NCI-H345 (cell line): ENCODE measurements around the gene MAGEF1.
A peak's percentile ranks its signal among the peaks of the same experiment; 100 is the strongest.

Experiments used
- DNase-seq: peaks from one replicate; lab custom pipeline; 2025; lab: John Stamatoyannopoulos, UW

The MAGEF1 gene, protein sequence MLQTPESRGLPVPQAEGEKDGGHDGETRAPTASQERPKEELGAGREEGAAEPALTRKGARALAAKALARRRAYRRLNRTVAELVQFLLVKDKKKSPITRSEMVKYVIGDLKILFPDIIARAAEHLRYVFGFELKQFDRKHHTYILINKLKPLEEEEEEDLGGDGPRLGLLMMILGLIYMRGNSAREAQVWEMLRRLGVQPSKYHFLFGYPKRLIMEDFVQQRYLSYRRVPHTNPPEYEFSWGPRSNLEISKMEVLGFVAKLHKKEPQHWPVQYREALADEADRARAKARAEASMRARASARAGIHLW

DNA sequence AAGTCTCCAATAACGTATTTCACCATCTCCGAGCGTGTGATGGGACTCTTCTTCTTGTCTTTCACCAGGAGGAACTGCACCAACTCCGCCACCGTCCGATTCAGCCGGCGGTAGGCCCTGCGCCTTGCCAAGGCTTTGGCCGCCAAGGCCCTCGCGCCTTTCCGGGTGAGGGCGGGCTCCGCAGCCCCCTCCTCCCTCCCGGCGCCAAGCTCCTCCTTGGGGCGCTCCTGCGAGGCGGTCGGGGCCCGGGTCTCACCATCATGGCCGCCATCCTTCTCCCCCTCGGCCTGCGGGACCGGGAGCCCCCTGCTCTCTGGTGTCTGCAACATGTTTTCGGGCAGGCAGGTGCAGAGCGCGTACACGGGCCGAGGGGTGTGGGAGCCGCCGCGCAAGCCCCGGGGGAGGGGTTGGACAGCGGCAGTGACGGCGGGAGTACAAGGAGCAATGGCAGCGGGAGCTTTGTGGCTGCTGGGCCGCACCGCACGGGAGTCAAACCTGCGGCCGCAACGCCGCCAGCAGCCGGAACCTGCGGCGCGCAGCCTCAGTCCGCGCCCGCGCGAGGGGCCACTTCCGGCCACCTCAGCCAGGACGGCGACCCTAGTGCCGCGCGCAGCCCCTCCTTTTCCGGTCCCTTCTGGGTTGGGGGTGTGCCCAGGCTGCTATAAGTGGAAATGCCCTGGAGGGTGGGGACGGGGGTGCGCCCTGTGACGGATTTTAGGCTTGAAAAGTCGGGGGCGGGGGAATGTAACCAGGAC, at the start of gene MAGEF1:
MAGEF1 (minus strand) TSS at position 572 of the 755 bp plus-strand sequence; CDS start at position 329, 243 bp downstream.
- DNase-seq = peak; percentile 94

DNA sequence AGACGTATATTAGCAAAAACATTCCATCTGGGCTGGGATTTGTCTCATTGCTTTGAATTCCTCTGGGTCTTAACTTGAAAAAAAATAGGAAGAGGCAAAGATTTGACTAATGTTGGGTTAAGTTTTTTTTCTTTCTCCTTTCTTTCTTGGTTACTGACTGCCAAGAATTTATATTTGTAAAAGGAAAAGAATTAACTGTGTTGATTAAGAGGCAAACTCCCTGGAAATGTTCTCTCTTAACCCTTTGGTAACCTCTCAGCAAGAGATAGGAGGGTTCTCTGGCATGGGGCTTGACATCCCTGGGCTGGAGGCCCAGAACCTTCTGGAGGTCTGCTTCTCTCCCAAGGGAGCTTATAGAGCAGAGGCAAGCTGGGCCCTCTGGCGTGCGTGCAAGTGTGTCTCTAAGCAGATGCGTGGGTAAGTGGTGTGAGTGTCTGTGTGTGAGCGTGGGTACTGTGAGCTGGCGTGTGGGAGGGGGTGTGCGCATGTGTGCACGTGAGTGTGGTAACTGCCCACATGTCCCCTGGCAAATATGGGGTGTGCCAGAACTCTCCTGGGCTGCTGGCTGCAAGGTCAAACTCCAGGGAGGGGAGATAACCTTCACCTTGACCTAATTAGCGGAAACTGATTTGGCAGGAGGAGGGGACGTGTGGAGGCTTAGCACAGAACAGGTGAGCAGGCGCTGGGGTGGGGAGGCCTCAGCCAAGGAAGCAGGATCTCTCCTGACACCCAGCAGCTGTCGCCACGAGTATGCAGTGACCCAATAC, 49.4 kb upstream of the MAGEF1 start:
- no peak for DNase-seq

DNA sequence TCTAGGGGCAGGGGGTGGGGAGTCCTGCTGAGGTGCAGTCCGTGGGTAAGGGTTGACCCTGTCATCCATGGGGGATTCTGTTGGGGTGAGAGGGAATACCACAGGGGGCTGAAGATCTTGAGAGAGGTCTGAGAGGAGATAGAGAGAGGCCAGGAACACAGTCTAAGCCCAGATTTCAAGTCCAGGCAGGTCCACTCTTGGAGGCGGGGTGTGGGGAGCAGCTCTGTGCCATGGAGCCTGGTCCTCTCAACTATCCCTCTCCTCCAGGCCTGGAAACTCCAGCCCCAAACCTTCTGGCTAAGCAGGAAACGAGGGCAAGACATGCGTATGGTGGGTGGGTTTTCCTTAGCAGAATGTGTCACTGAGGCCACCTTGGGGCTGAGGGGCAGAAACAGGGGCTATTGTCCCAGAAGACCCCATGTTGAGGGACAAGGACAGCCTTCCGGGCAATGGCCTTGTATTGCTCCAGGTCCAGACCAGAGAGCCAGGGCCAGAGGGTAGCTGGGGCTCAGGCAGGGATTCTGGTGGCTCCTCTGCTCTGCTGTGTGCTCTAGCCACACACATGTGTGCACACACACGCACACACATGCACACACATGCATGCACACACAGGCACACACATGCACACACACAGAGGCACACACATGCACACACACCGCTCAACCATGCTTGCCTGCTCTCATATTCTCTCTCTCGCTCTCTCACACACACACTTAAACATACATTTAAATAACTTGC, 48.6 kb upstream of the MAGEF1 start:
- DNase-seq = no peak

DNA sequence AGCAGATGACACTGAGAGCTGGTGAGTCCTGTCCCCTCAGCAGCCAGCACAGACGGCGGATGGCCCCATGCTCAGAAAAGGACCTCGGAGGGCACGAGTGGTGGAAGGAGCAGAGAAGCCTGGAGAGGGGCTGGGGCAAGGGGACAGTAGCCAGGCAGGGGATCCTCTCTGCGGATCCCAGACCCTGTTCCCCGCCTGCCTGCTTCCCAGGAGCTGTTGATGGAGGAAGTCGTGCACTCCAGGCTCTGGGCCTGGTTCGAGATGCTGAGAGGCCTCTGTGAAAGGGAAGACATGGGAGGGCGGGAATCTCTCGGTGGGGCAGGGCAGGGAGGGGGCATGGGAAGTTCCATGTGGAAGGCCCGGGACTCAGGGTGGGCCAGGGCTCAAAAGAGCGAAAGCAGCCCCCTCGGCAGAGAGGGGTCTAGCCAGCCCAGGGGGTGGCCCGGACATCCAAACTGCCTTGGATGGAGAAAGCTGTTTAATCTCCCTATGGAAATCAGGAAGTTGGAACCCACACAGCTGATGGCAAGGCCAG, 47.9 kb upstream of the MAGEF1 start:
- no peak for DNase-seq

DNA sequence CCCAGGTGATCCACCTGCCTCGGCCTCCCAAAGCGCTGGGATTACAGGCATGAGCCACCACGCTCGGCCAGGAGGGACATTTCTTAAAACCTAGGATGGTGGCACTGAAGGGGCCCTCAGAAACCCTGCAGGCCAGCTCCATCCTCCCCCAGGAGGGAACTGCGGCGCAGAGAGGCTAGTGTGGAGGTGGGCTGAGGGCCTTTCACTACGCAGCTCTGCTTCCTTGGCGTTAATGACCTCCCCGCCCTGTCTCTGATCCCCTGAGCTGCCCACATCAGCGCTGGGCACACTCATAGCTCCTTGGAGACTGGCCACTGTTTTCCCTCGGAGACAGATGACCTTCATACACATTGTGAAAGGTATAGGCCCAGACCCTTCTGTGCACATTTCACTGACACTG, 46.2 kb upstream of the MAGEF1 start:
- DNase-seq = no peak

DNA sequence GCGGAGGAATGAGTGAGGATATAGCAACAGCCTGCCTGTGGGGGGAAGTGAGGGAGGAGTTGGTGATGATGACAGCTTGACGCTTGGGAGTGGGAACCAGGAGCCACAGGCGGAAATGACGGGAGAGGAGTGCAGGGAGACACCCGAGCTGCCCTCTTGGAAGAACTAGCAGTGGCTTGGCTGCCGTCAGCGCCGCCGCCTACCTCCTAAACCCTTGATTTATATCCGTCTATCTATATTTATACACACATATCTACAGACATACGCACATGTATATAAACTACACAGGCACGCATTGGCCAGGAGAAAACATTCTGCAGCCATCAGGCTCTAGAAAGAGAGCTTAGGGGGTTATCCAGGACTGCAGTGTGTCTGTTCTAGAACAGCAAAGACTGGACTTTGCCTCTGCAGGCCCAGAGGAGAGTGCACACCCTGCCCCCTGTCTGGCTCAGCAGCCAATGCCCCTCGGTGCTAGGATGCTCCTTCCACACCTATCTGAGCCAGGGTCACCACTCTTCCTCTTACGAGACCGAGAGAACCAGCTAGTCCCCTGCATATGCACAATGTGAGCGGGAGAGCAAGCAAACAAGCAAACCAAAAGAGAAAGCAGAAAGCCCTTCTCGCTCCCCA, 45.3 kb upstream of the MAGEF1 start:
- DNase-seq = no peak

DNA sequence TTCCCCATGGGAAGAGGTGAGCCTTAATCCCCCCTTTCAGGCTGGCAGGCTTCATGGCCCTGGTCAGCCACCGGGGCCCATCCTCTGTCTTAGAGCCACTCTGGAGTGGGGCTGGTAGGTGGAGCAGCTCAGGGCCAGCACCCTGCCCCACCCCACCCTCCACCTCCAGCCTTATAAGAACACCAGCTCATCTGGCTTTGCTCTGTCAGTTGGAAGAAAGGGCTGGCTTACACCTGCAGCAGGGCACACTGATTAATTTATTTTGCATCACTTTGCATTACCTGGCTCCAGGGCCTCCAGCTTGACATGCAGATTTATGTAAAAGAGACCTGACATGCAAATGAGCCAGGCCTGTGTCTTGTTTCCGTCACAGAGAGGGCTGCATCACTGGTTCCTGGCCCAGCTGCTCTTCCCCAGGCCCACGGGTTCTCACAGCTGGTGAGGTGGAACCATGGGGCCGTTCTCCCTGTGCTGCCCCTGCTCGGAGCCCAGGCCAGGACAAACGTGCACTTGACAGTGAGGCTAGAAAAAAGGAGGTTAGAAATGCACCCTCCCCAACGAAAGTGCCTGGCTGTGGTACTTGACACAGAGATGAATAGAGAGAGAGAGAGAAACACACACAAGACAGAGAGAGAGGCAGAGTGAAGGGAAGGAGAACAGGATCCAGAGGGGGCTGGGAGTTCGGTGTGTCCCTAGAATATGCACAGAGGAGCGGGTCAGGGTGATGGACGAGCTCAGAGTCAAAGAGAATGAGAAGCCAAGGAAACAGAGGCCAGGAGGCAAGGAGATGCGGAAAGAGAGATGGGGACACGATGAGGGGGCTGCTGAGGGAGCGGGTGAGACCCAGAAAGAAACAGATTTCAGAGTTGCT, 44.5 kb upstream of the MAGEF1 start:
- DNase-seq = no peak

DNA sequence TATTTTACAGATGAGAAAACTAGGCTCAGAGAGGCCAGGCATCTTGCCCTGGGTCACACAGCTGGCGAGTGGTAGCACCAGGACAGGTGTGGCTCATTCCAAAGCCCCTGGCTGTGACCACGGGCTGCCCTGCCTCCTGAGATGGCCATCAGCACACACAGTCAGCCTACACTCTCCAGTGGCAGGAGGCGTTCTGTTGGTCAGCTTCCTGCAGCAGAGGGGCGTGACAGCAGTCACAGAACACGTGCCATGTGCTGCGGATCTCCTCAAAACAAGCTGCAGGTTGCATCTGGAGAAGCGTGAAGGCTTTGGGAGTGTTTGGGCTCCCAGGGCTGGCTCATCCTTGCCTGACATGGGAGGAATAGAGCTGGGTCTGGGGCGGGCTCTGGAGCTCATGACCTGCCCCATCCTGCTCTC, 43.5 kb upstream of the MAGEF1 start:
- no peak for DNase-seq

DNA sequence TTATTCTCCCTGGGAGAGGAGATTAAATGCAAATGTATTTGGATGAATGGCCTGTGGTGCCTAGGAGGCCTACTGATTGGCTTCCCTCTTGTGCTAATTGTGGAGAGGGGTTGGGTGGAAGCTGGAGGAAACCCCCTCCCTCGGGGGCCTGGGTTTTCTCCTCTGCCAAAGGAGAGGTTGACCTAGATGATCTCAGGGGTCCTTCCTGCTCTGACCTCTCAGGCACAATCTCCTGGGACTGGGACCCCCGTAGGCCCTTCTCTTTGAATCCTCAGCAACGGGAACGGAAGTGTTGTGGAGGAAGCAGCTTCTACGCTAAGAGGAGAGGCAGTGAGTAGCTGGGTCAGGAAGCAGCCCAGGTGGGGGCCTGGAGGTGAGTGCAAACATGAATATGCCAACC, 40.5 kb upstream of the MAGEF1 start:
- DNase-seq = no peak

DNA sequence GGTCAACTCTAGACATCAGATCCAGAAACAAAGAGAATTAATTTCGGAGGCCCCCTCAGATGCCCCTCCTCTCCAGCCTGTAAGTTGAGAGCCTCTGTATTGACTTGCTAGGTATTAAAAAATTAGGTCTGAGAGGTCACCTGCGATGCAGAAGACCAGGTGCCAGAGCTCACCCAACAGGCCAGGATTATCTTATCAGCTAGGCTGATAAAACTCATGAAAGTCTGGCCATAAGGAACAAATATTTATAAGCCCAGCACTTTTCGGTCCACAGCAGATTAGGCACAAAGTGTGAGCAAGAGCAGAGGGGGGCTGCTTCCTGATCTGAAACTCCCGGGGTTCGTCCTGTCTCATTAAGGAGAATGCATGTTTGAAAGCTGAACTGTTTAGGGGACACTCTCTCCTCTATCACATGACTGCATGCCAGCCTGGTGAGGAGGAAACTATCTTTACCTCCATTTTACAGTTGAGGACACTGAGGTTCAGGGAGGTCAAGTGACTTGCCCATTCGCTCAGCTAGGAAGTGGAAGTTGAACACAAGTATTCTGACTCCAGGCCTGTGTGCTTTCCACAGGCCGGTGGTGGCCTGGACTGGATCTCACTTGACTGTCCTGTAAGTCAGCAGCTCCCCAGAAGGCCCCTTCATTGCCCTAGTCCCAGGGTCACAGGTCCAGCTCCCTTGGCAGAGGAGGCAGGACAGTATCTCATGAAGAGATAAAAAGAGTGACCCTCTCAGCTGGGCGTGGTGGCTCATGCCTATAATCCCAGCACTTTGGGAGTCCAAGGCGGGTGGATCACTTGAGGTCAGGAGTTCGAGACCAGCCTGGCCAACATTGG, 39.6 kb upstream of the MAGEF1 start:
- DNase-seq = no peak

DNA sequence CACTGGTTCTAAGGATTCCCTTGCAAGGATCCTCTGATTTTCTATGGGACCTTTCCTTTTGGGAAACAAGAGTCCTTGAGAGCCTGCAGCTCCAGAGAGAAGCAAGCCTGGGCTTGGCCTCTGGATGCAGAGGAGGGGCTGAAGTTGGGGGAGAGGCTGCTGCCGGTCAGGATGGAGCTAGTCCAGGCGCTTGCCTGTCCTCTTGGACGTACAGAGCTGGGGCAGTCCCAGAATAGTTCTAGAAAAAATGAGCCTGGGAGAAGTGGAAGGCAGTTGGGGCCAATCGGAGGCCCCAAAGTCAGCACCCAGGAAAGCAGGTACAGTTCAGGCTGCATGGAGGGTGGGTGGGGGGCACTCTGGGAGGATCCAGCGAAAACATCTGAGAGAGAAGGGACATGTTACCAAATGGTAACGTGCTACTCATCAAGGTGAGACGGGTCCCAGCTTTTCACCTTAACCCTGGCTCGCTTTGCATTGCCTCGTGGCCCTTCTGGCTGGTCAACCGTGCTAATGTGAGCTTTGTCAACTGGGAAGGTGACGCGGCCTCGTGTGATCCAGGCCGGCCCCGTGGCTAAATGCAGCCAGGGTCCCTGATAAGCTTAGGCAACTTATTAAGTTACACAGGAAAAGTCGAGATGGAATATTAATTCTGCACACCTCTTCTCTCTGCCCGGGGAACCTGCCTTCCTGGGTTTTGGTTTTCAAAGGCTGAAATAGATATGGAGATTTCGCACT, 38.7 kb upstream of the MAGEF1 start:
- no peak for DNase-seq

DNA sequence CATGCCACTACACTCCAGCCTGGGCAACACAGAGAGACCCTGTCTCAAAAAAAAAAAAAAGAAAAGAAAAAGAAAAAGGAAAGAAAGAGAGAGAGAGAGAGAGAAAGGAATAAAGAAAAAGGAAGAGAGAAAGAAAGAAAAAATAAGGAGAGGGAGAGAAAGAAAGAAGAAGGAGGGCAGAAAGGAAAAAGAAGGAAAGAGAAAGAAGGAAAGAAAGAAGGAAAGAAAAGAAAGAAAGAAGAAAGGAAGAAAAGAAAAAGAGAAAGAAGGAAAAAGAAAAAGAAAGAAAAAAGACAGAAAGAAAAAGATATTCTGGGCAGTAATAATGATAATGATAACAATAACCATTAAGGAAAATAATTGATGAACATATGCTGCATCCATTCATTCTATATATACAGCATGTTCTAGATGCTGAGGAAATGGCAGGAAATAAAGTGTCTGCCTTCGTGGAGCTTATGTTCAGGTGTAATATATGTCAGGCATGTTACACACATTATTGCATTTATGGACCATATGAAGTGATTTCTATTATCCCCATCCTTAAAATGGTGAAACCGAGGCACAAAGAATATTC, 37.4 kb upstream of the MAGEF1 start:
- DNase-seq = no peak

DNA sequence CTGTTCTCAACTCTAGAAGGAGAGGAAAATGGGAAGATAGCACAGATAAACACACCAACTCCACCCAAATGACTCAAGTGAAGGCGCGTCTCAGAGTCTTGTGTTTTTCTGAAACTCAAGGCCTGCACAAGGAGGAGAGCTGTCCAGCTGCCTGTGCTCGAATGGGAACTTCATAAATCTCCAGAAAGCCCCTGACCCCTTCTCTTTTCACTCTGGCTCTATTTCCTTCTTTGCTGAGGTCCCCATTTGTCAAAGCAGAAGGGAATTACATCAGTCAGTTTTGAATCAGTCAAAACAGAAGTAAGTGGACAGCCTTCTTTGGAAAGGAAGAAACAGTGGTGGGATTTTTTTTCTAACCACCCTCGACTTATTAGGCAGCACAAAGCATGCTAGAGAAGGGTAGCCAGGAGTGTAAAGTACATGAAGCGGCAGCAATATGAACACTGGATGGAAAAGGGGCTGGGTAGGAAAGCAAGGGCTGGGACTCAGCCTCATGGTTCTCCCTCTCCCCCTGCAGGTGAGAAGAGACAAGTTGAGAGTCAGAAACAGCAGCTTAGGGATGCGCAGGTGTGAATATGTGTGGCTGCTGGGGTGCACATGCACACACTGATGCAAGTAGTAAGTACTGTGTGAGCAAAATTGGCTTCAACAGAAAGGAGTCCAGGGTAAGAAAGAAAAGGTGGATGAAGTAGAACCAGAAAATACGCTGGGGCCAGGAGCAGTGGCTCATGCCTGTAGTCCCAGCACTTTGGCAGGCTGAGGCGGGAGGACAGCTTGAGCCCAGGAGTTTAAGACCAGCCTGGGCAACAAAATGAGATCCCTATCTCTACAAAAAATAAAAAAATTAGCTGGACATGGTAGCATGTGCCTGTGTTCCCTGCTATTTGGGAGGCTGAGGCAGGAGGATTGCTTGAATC, 36.6 kb upstream of the MAGEF1 start:
- peak; percentile 40 for DNase-seq

DNA sequence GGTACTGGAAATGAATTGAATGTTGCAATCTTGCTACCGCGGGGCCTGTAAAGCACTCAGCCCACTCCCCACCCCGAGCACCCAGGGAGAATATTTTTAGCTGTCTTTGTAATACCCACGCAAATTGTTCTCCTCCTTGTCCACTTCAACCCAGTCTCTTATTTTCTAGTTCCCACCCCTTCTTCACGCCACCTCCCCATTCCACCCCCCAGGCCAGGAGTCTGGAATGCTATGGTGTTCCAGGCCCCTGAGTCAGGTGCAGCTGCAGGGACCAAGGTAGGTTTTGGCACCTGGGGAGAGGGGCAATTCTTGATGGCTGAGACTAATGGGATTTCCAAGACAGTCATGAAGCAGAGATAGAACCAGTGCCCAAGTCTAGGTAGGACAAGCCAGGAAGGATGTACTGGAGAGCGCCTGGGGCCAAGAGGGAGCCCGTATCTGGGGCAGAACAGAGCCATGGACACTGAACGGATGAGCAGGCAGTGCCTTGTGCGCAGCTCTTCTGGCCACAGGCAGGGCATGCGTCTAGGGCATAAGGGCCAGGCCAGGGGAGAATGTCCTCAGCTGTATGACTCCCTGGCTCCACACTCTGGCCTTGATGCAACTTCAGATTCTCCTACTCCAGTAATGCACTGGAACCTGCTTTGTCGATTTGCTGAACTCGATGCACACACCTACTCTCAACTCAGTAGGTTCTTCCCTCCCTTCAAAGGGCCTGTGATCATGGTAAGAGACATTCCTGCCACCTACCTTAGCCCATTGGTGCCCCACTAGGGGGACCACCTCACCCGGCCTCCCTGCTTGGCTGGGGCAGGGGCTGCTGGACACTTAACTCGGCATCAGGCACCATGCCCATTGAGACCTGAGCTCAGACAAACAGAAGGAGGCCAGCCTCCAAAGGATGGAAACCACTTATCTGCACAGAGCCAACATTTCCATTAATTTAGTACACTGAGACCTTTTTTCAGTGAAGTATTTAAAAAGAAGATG, 34.6 kb upstream of the MAGEF1 start:
- no peak for DNase-seq

DNA sequence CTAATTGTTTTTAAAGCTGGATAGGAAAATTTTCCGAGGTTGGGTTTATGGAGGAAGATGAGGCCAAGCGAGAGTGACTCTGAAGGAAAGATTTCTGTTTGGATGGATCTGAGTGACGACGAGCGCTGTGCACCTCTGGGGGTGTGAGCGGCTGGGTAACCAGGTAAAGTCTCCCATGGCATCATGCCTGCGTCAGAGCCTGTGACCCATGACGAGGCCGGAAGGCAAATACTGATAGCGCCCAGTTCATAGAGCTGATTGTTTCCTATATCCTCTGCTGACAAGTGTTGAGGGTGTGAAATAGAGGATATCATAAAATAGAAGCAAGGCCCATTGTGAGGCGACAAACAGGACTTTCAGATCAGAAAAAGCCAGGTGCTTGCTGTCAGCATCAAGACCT, 33.7 kb upstream of the MAGEF1 start:
- DNase-seq = no peak

DNA sequence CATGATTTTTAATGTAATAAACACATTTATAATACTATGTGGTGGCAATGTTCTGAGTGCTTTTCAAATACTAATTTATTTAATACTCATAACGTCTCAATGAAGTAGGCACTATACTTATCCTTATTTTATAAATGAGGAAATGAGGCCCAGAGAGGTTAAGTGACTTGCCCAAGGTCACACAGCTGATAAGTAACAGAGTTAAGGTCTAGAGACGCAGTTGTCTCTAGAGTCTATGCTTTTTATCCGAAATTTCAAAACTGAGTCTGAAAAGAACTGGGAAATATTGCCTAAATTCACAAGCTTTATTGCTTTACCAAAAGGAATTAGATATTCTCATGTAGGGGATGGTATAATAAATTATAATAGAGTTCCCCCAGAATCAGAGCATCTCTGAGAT, 31.4 kb upstream of the MAGEF1 start:
- DNase-seq = no peak
